GM12878 (cell line): ENCODE results near the gene TEX22. TPM values are rescaled to one million over a fixed set of nuclear protein-coding genes. Genes with fewer than 3 reads are reported as not detected.

Experiments used
- ATAC-seq: fragments of 200-7000 bp; cut with Tn5 transposase; 3 replicates; pipeline ENCODE4 v1.9.1; 2020; ENCODE audit warnings: mild to moderate bottlenecking, moderate library complexity
- BruUV-seq: library from RNA; stranded (reverse); fragments of 400-500 nt; replicated peaks from 2 replicates; lab custom pipeline; 2021; lab: Mats Ljungman, UMichigan
- CTCF ChIA-PET: fragments of 300-600 bp; sonication (Branson Sonifier 250); formaldehyde crosslinking; extraction: SDS; loops from one replicate; lab custom pipeline; 2021; ENCODE audit warnings: inconsistent platforms; lab: Yijun Ruan, JAX
- POLR2A ChIA-PET: fragments of 350-600 bp; formaldehyde crosslinking; extraction: SDS; loops from one replicate; lab custom pipeline; 2021; ENCODE audit warnings: inconsistent platforms; lab: Charles Lee
- RAD21 ChIA-PET: fragments of 300-600 bp; sonication (Branson Sonifier 250); formaldehyde crosslinking; loops from one replicate; lab custom pipeline; 2023; ENCODE audit warnings: antibody characterized with exemption; ENCODE audit not compliant: unreplicated experiment; lab: Charles Lee
- SMC1A ChIA-PET: fragments of 300-600 bp; sonication (Branson Sonifier 250); formaldehyde crosslinking; loops from one replicate; lab custom pipeline; 2023; ENCODE audit not compliant: unreplicated experiment, uncharacterized antibody; lab: Charles Lee
- DNase-seq: peaks from one replicate; pipeline ENCODE4 v3.0.0-alpha.2; 2011; ENCODE audit warnings: low read depth, low spot score
- FAIRE-seq: peaks from 3 replicates; lab custom pipeline; 2011; peaks lifted over from hg19 to GRCh38; lab: Jason Lieb, UNC
- H2AFZ ChIP-seq: 2 replicates; pipeline ENCODE4 v1.6.0; 2011; ENCODE audit warnings: low read depth, low read length, control low read depth; ENCODE audit not compliant: control insufficient read depth
- H3K27ac ChIP-seq: 2 replicates; pipeline ENCODE4 v1.5.1; 2011; ENCODE audit warnings: control low read depth; ENCODE audit not compliant: control insufficient read depth, insufficient read depth
- H3K27me3 ChIP-seq, 2 experiments: replicated peaks in 1 of 2; 2 replicates each; pipeline versions ENCODE4 v1.6.0 to v1.6.1; 2011; ENCODE audit warnings: low read length in 1 of 2; ENCODE audit not compliant: control insufficient read depth in 2 of 2, insufficient read depth in 2 of 2
- H3K36me3 ChIP-seq, 2 experiments: 2 replicates each; pipeline ENCODE4 v1.5.1; 2011; ENCODE audit warnings: low read length in 1 of 2; ENCODE audit not compliant: control insufficient read depth in 2 of 2, insufficient read depth in 2 of 2
- H3K4me1 ChIP-seq: 2 replicates; pipeline ENCODE4 v1.6.1; 2011; ENCODE audit warnings: mild to moderate bottlenecking, low read length, moderate library complexity, mixed read lengths; ENCODE audit not compliant: control insufficient read depth, insufficient read depth
- H3K4me2 ChIP-seq: 2 replicates; pipeline ENCODE4 v1.6.0; 2011; ENCODE audit warnings: control low read depth; ENCODE audit not compliant: control insufficient read depth, insufficient read depth
- H3K4me3 ChIP-seq: fragments of 200-600 bp; sonication (generic); 2 replicates; pipeline ENCODE4 v1.5.1; 2016
- H3K79me2 ChIP-seq: 2 replicates; pipeline ENCODE4 v1.6.0; 2011; ENCODE audit warnings: low read length; ENCODE audit not compliant: control insufficient read depth, insufficient read depth
- H3K9ac ChIP-seq: 2 replicates; pipeline ENCODE4 v1.8.0; 2011; ENCODE audit warnings: low read length, control low read depth, mixed read lengths; ENCODE audit not compliant: control insufficient read depth, insufficient read depth
- H3K9me3 ChIP-seq: replicated peaks from 3 replicates; pipeline ENCODE4 v1.5.1; 2011; ENCODE audit warnings: mild to moderate bottlenecking, low read length; ENCODE audit not compliant: control insufficient read depth, insufficient read depth
- H4K20me1 ChIP-seq: 2 replicates; pipeline ENCODE4 v1.6.0; 2011; ENCODE audit not compliant: control insufficient read depth, insufficient read depth
- BCL3 ChIP-seq: IDR thresholded peaks from 2 replicates; pipeline ENCODE4 v1.6.1; 2011; ENCODE audit warnings: borderline replicate concordance, low read depth, mild to moderate bottlenecking, moderate library complexity, low read length; ENCODE audit not compliant: insufficient read depth, poor library complexity, severe bottlenecking
- BHLHE40 ChIP-seq, 2 experiments: fragments of 450-650 bp in 1 of 2; IDR thresholded peaks; 2 replicates each; pipeline ENCODE4 v1.6.1; 2011 to 2017; ENCODE audit warnings: low read depth in 2 of 2, borderline replicate concordance in 1 of 2, improper control_type of control experiment in 1 of 2, low read length in 1 of 2, mild to moderate bottlenecking in 1 of 2
- E4F1 ChIP-seq: fragments of 450-650 bp; IDR thresholded peaks from 2 replicates; pipeline ENCODE4 v1.6.1; 2018; ENCODE audit warnings: borderline replicate concordance, mild to moderate bottlenecking; ENCODE audit not compliant: partially characterized antibody
- ETV6 ChIP-seq, 2 experiments: fragments of 450-650 bp in 1 of 2; IDR thresholded peaks in 1 of 2; conservative IDR thresholded peaks in 1 of 2; 2 replicates each; pipeline ENCODE4 v1.6.1; 2014; ENCODE audit warnings: antibody characterized with exemption in 1 of 2, borderline replicate concordance in 1 of 2, low read depth in 1 of 2, mild to moderate bottlenecking in 1 of 2, moderate library complexity in 1 of 2
- GATAD2B ChIP-seq: fragments of 450-650 bp; conservative IDR thresholded peaks from 2 replicates; pipeline ENCODE4 v1.6.1; 2017; ENCODE audit warnings: low read depth, mild to moderate bottlenecking, moderate library complexity
- HDGF ChIP-seq: fragments of 450-650 bp; IDR thresholded peaks from 2 replicates; pipeline ENCODE4 v1.6.1; 2016; ENCODE audit warnings: antibody characterized with exemption
- NR2C1 ChIP-seq: fragments of 450-650 bp; IDR thresholded peaks from 2 replicates; pipeline ENCODE4 v1.6.1; 2017; ENCODE audit warnings: antibody characterized with exemption, mild to moderate bottlenecking, moderate library complexity
- NR2C2 ChIP-seq: IDR thresholded peaks from 2 replicates; pipeline ENCODE4 v1.6.1; 2011; ENCODE audit warnings: borderline replicate concordance, low read depth; ENCODE audit not compliant: control insufficient read depth, insufficient read length
- NR2F1 ChIP-seq: fragments of 450-650 bp; conservative IDR thresholded peaks from 2 replicates; pipeline ENCODE4 v1.6.1; 2017; ENCODE audit warnings: mild to moderate bottlenecking
- PAX5 ChIP-seq: IDR thresholded peaks from 2 replicates; pipeline ENCODE4 v1.6.1; 2011; ENCODE audit warnings: low read depth, low read length, borderline replicate concordance
- RB1 ChIP-seq: fragments of 450-650 bp; formaldehyde crosslinking; IDR thresholded peaks from 2 replicates; pipeline ENCODE4 v1.6.1; 2017; ENCODE audit warnings: mild to moderate bottlenecking, borderline replicate concordance
- REST ChIP-seq: IDR thresholded peaks from 2 replicates; pipeline ENCODE4 v1.6.1; 2012; ENCODE audit warnings: mild to moderate bottlenecking, low read depth, low read length
- SPI1 ChIP-seq: IDR thresholded peaks from 2 replicates; pipeline ENCODE4 v1.6.1; 2011; ENCODE audit warnings: low read depth, mild to moderate bottlenecking, low read length, moderate library complexity, borderline replicate concordance; ENCODE audit not compliant: insufficient read depth
- ZNF384 ChIP-seq: IDR thresholded peaks from 2 replicates; pipeline ENCODE4 v1.6.1; 2012; ENCODE audit warnings: low read depth, mild to moderate bottlenecking, low read length, improper control_type of control experiment, borderline replicate concordance
- WGBS: methylation state at CpG from one replicate; pipeline ENCODE4 v1.1.6; 2016; ENCODE audit warnings: low lambda C conversion rate; ENCODE audit not compliant: insufficient replicate concordance, insufficient coverage; ENCODE audit errors: missing lambda C conversion rate; 5-methylcytosine and 5-hydroxymethylcytosine counted together
- in situ Hi-C: fragments of 300-500 bp; cut with MboI; formaldehyde crosslinking; loops from 9 replicates; pipeline ENCODE4 v1.14.3; 2018; ENCODE audit warnings: mixed read lengths
- intact Hi-C: fragments of 100-400 bp; cut with micrococcal nuclease; formaldehyde crosslinking; loops from one replicate; pipeline ENCODE4 v1.14.2; 2022; ENCODE audit not compliant: unreplicated experiment
- polyA plus RNA-seq, 11 experiments: library from polyadenylated mRNA; depleted of rRNA in 4 of 11; unstranded in 6 of 11; stranded (reverse) in 5 of 11; fragments of >200 nt; fragmentation: Nextera tagmentation in 4 of 11; fragmentation: Illumina TruSeq in 1 of 11; extraction: Ambion mirVana in 4 of 11; extraction: Trizol in 1 of 11; gene quantifications; 1 replicate in 1 of 11; 2 replicates in 10 of 11; pipeline versions ENCODE4 v1.2.1 to v1.2.3, GENCODE V29; 2011 to 2016; ENCODE audit warnings: inconsistent platforms in 2 of 11, missing spikeins in 2 of 11, low read depth in 1 of 11
- total RNA-seq, 4 experiments: library from RNA; depleted of rRNA in 3 of 4; stranded (reverse); fragments of >200 nt in 3 of 4; fragmentation: Illumina TruSeq in 1 of 4; extraction: Trizol in 1 of 4; gene quantifications; 2 replicates each; pipeline versions ENCODE4 v1.2.1 to v1.2.3, GENCODE V29; 2013 to 2021

The TEX22 gene
- total and polyA plus RNA-seq, 10 of the 15 experiments (the other 5 are each of a cell fraction or from before 2014, with no cell fraction given) = 0.02 to 4.0 (median 0.63) TPM; not detected in 1

- WGBS = 5% methylated on average over 38 of the region's 96 CpGs
- Histone ChIP-seq H3K27me3 (no peaks in the 10 kb centered on the region), H3K9me3 (no peaks in the 10 kb centered on the region), H3K9ac (peak within 1 kb of the TSS; percentile 89), H2AFZ (peak within 1 kb of the TSS; percentile 80), H3K4me2 (peak within 1 kb of the TSS; percentile 85), H3K4me1 (peaks cover 15% of the 10 kb centered on the region), H4K20me1 (no peaks in the 10 kb centered on the region), H3K36me3 (peaks cover 1 to 6% of the 10 kb centered on the region in 2 experiments; a peak in 2 of 4 replicates), H3K79me2 (peaks cover 39% of the 10 kb centered on the region), H3K27ac (peak within 1 kb of the TSS; percentile 71), H3K4me3 (peak within 1 kb of the TSS; percentile 98)
- RAD21 ChIA-PET = no interaction called here
- SMC1A ChIA-PET = no interaction called here
- DNase-seq = no peak
- peak; percentile 62 for ATAC-seq
- in situ Hi-C loops (no loop called here), intact Hi-C loops (no loop called here)
- FAIRE-seq = no peak
- BruUV-seq = no TSS peak
- CTCF ChIA-PET = no interaction called here
- POLR2A ChIA-PET = no interaction called here
- TF ChIP-seq ETV6 (conservative IDR thresholded peaks at IDR 0.05 in 1 of 2, IDR thresholded peaks at IDR 0.05 in 1 of 2; ENCODE audit: borderline replicate concordance in 1 of 2, low read depth in 1 of 2) (no peak), ZNF384 (no peak), NR2C1 (peak; percentile 42), HDGF (0 out of 2 replicates have a peak, but pooled peaks have one; percentile 46), SPI1 (no peak), NR2F1 (peak; percentile 89), GATAD2B (peak; percentile 73), REST (no peak), BHLHE40 (IDR thresholded peaks at IDR 0.05; ENCODE audit: borderline replicate concordance in 1 of 2, low read depth in 2 of 2, low read length in 1 of 2) (peak; percentile 62 to 96; a peak in 3 of 4 replicates), E4F1 (no peak), RB1 (peak; percentile 68; the same call in 1 of the 2 replicates), BCL3 (no peak), NR2C2 (peak; percentile 34), PAX5 (no peak)
Measured at GRCh38 chr14:105419195-105420091, 21.1 kb downstream of the TEX22 start, which contains the start of gene MTA1. TSS of gene MTA1 (plus strand) at chr14:105419827. CDS start at chr14:105420036, 209 bp downstream.
